Measurements from ENCODE around the gene GMNC. TPM values are rescaled to one million over a fixed set of nuclear protein-coding genes. Genes with fewer than 3 reads are reported as not detected.

The GMNC gene, protein sequence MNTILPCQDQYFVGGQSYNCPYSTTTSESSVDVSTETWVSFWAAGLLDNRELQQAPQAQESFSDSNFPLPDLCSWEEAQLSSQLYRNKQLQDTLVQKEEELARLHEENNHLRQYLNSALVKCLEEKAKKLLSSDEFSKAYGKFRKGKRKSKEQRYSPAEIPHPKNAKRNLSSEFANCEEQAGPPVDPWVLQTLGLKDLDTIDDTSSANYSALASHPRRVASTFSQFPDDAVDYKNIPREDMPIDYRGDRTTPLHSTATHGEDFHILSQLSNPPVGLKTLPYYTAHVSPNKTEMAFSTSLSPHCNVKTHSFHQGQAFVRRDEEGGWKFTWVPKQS
- total RNA-seq (ENCODE audit: low replicate concordance), result not detected in 2 replicates

DNA sequence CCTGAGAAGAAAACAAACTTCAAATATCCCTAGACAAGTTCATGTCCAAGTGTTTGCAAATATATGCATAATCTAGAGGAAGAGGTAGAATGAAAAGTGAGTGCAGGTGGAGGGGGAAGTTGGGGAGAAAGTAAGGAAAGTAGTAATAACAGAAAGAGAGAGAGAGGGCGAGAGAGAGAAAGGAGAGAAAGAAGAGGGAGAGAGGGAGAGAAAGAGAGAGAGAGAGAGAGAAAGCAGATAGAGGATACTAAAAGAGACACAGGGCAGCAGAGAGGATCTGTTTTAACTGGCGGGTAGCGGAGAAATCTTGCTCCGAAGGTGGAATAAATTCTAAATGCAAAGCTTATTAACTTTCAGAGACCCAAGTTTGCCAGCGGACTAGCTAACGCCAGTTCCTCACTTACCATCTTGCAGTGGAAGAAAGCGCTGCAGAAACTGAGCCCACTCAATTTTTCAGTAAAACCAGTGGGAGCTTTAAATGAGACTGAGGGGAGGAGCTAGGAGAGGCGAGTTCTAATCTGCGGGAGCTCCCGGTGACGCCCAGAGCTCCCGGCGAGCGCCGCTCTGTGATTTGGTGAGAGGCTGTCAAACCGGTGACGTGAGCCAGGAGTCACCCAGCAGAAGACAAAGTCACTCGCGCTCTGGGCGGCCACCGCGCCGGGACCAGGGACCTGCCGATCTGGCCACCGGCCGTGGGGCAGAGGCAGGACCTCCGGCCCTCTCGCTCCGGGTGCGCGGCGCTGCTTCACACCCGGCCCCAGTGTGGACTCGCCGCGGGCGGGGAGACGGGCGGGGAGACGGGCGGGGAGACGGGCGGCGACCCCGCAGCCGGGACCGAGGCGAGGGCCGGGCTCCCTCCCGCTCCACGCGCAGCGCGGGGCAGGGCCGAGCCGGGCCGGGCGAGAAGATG is at the start of gene GMNC:
TSS of gene GMNC (minus strand) at position 486 of the 910 bp plus-strand sequence. CDS start at position 407, 79 bp downstream.
- no peaks in the 10 kb centered on the region for H3K36me3 ChIP-seq
- peak within 1 kb of the TSS; percentile 66 for H3K4me3 ChIP-seq
- peak within 1 kb of the TSS; percentile 88 for H3K4me3 Mint-ChIP-seq
- no peak within 1 kb of the TSS for H3K27ac Mint-ChIP-seq
- peaks cover 8% of the 10 kb centered on the region for H3K4me1 Mint-ChIP-seq
- peaks cover 72% of the 10 kb centered on the region for H3K27me3 ChIP-seq
- H3K27ac ChIP-seq, result no peak within 1 kb of the TSS
- no peaks in the 10 kb centered on the region for H3K4me1 ChIP-seq
- H3K9me3 ChIP-seq (ENCODE audit: low read depth), result no peaks in the 10 kb centered on the region
- TF ChIP-seq, protein P1, sequence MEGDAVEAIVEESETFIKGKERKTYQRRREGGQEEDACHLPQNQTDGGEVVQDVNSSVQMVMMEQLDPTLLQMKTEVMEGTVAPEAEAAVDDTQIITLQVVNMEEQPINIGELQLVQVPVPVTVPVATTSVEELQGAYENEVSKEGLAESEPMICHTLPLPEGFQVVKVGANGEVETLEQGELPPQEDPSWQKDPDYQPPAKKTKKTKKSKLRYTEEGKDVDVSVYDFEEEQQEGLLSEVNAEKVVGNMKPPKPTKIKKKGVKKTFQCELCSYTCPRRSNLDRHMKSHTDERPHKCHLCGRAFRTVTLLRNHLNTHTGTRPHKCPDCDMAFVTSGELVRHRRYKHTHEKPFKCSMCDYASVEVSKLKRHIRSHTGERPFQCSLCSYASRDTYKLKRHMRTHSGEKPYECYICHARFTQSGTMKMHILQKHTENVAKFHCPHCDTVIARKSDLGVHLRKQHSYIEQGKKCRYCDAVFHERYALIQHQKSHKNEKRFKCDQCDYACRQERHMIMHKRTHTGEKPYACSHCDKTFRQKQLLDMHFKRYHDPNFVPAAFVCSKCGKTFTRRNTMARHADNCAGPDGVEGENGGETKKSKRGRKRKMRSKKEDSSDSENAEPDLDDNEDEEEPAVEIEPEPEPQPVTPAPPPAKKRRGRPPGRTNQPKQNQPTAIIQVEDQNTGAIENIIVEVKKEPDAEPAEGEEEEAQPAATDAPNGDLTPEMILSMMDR (IDR thresholded peaks at IDR 0.05), result no peak
- peak; percentile 45 for TF ChIP-seq EZH2 (IDR thresholded peaks at IDR 0.05)
- no peaks in the 10 kb centered on the region for H4K20me1 ChIP-seq (ENCODE audit: low read depth)
- no peak within 1 kb of the TSS for H3K9ac ChIP-seq
- peaks cover 2% of the 10 kb centered on the region for H3K9me3 Mint-ChIP-seq
- no peaks in the 10 kb centered on the region for H3K79me2 ChIP-seq (ENCODE audit: low read depth)
- no peaks in the 10 kb centered on the region for H3F3A ChIP-seq (ENCODE audit: low read depth)
- H3K4me2 ChIP-seq, result peak within 1 kb of the TSS; percentile 83
- peak within 1 kb of the TSS; percentile 74 for H2AFZ ChIP-seq (replicated peaks)
- H3K27me3 Mint-ChIP-seq (ENCODE audit: insufficient read depth, low read depth), result peaks cover 11% of the 10 kb centered on the region
- H3K36me3 Mint-ChIP-seq, result no peaks in the 10 kb centered on the region
- DNase-seq (ENCODE audit: low spot score), result peak; percentile 80

DNA sequence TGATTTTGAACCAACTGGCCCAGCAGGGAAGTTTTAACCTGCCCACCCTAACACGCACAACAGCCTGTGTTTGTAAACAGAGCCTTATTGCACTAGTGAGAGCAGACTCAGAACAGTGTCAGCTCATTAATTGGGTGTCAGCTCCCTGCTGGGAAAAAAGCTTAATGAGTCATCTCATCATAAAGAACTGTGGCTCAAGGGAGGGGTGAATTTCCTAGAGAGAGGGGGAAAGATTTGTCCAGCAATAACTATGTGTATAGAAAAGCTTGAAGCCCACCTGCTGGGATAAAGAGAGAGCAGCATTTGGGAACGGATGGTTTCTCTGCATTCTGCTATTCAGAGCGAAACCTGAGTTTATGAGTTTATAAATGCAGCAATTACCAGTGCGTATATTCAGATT is 48.9 kb upstream of the GMNC start:
- H3K36me3 Mint-ChIP-seq, result no peaks in the 10 kb centered on the region

DNA sequence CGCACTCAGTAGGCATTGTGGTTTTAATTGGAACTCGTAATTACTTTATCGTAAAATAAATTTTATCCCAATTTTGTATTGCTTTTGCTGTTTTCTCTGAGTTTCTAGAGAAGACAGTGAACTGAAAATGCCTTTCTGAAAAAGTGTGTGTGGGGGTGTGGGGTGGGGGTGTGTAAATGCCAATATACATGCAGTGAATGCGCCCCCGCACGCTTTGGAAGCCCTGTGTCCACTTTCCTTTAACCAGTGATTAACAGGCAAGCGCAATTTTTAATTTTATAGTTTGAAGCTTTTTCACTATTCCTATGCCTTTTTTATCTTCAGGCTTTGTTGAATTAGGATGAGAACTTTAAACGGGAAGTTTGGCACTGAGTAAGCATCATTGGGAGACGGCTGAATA is 47.4 kb upstream of the GMNC start:
- Mint-ChIP-seq H3K4me3 (no peak overlapping the region), H3K27me3 (ENCODE audit: insufficient read depth, low read depth) (peaks cover 5% of the 10 kb centered on the region), H3K4me1 (peaks cover 21% of the 10 kb centered on the region), H3K27ac (no peak overlapping the region), H3K9me3 (peaks cover 18% of the 10 kb centered on the region), H3K36me3 (peaks cover 2% of the 10 kb centered on the region)
- Histone ChIP-seq H3K4me3 (no peak overlapping the region), H3K27me3 (no peaks in the 10 kb centered on the region), H4K20me1 (ENCODE audit: low read depth) (no peaks in the 10 kb centered on the region), H3K79me2 (ENCODE audit: low read depth) (no peaks in the 10 kb centered on the region), H3K4me2 (no peak overlapping the region), H3K9ac (no peak overlapping the region), H3K36me3 (no peaks in the 10 kb centered on the region), H3K4me1 (peaks cover 32% of the 10 kb centered on the region), H3K27ac (no peak overlapping the region), H2AFZ (replicated peaks) (peak overlapping the region; percentile 85), H3K9me3 (ENCODE audit: low read depth) (no peaks in the 10 kb centered on the region), H3F3A (ENCODE audit: low read depth) (peaks cover 9% of the 10 kb centered on the region)
- TF ChIP-seq EZH2 (IDR thresholded peaks at IDR 0.05), result no peak
- TF ChIP-seq EZH2phosphoT487 (IDR thresholded peaks at IDR 0.05), result no peak
- TF ChIP-seq, protein P1 (IDR thresholded peaks at IDR 0.05), result no peak
- no peak for DNase-seq (ENCODE audit: low spot score)

More for the DNA sequence above, 48.9 kb upstream of the GMNC start:
- H2AFZ ChIP-seq (replicated peaks), result no peak overlapping the region
- no peak overlapping the region for H3K4me3 ChIP-seq
- H3K4me1 ChIP-seq, result peaks cover 32% of the 10 kb centered on the region
- Mint-ChIP-seq H3K27ac (no peak overlapping the region), H3K9me3 (peaks cover 11% of the 10 kb centered on the region), H3K4me3 (peak overlapping the region; percentile 30), H3K4me1 (peaks cover 21% of the 10 kb centered on the region), H3K27me3 (ENCODE audit: insufficient read depth, low read depth) (peaks cover 5% of the 10 kb centered on the region)
- DNase-seq (ENCODE audit: low spot score), result peak; percentile 70
- no peaks in the 10 kb centered on the region for H4K20me1 ChIP-seq (ENCODE audit: low read depth)
- H3K79me2 ChIP-seq (ENCODE audit: low read depth), result no peaks in the 10 kb centered on the region
- no peaks in the 10 kb centered on the region for H3K9me3 ChIP-seq (ENCODE audit: low read depth)
- H3K36me3 ChIP-seq, result no peaks in the 10 kb centered on the region
- peak overlapping the region; percentile 30 for H3K4me2 ChIP-seq
- peaks cover 9% of the 10 kb centered on the region for H3F3A ChIP-seq (ENCODE audit: low read depth)
- TF ChIP-seq, protein P1 (IDR thresholded peaks at IDR 0.05), result no peak
- TF ChIP-seq EZH2 (IDR thresholded peaks at IDR 0.05), result no peak
- TF ChIP-seq EZH2phosphoT487 (IDR thresholded peaks at IDR 0.05), result no peak
- no peak overlapping the region for H3K9ac ChIP-seq
- H3K27me3 ChIP-seq, result no peaks in the 10 kb centered on the region
- no peak overlapping the region for H3K27ac ChIP-seq

All from neural progenitor cell (in vitro differentiated cells).